ENCODE results near the gene MALSU1. TPM values are rescaled to one million over a fixed set of nuclear protein-coding genes. Genes with fewer than 3 reads are reported as not detected.

Gene MALSU1
- polyA plus RNA-seq, 1 experiment: 26.5 TPM

DNA sequence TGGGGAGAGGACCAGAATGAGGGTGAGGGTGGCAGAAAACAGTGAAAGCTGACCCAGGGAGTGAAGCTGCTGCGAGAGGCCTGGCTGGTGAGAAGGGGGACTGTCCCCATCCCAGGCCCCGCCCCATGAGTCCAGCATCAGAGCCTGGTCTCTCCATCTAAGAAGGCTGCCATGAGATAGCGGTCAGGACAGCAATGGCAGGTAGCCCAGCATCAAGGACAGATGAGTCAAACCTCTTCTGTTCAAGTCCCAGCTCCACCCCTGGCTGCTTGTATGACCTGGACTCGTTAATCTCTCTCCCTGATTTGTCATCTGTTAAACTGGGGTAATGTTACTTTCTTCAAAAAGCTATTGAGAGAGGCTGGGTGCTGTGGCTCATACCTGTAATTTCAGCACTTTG lies 30.4 kb upstream of the MALSU1 start:
- CTCF ChIA-PET: interaction anchor here (0.8 to 2.0 kb wide), 6 partner anchors 8 to 194 kb away, joined by 3 to 6 read pairs (median 4); no protein-coding TSS in a partner anchor
- POLR2A ChIA-PET: no interaction called here
- TF ChIP-seq, protein P1, sequence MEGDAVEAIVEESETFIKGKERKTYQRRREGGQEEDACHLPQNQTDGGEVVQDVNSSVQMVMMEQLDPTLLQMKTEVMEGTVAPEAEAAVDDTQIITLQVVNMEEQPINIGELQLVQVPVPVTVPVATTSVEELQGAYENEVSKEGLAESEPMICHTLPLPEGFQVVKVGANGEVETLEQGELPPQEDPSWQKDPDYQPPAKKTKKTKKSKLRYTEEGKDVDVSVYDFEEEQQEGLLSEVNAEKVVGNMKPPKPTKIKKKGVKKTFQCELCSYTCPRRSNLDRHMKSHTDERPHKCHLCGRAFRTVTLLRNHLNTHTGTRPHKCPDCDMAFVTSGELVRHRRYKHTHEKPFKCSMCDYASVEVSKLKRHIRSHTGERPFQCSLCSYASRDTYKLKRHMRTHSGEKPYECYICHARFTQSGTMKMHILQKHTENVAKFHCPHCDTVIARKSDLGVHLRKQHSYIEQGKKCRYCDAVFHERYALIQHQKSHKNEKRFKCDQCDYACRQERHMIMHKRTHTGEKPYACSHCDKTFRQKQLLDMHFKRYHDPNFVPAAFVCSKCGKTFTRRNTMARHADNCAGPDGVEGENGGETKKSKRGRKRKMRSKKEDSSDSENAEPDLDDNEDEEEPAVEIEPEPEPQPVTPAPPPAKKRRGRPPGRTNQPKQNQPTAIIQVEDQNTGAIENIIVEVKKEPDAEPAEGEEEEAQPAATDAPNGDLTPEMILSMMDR (IDR thresholded peaks at IDR 0.05; ENCODE audit: insufficient read depth, low read depth, low read length): no peak
- no peaks in the 10 kb centered on the region; the same call in 1 of the 2 replicates for H3K36me3 ChIP-seq (ENCODE audit: control insufficient read depth, insufficient read depth, low read length)
- H3K4me3 ChIP-seq (ENCODE audit: low read depth, low read length): no peak overlapping the region
- H3K27me3 ChIP-seq (ENCODE audit: control insufficient read depth, insufficient read depth, low read length): no peaks in the 10 kb centered on the region
- no peak for DNase-seq (ENCODE audit: low read depth)

DNA sequence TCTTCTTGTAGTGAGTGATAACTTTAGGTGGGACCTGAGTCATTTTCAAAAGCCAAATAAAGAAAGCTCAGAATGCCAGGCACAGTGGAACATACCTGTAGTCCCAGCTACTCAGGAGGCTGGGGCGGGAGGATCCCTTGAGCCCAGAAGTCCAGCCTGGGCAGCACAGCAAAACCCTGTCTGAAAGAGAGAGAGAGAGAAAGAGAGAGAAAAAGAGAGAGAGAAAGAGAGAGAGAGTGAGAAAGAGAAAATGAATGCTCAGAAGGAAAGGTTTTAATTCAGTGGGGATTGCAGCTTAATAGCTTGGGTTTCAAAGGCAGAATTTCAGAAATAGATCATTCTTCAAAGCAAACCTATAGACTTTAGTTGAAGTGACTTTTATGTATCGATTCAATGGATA lies 26.9 kb upstream of the MALSU1 start:
- no peak for DNase-seq (ENCODE audit: low read depth)
- POLR2A ChIA-PET: no interaction called here
- H3K4me3 ChIP-seq (ENCODE audit: low read depth, low read length): no peak overlapping the region
- TF ChIP-seq, protein P1 (IDR thresholded peaks at IDR 0.05; ENCODE audit: insufficient read depth, low read depth, low read length): no peak
- CTCF ChIA-PET: interaction anchor here (0.6 to 5.3 kb wide), 18 partner anchors 9 to 633 kb away, joined by 3 to 39 read pairs (median 6); no protein-coding TSS in a partner anchor
- no peaks in the 10 kb centered on the region; the same call in 1 of the 2 replicates for H3K36me3 ChIP-seq (ENCODE audit: control insufficient read depth, insufficient read depth, low read length)
- H3K27me3 ChIP-seq (ENCODE audit: control insufficient read depth, insufficient read depth, low read length): no peaks in the 10 kb centered on the region

- Histone ChIP-seq H3K27me3 (ENCODE audit: control insufficient read depth, insufficient read depth, low read length) (no peaks in the 10 kb centered on the region), H3K4me3 (ENCODE audit: low read depth, low read length) (no peak overlapping the region), H3K36me3 (ENCODE audit: control insufficient read depth, insufficient read depth, low read length) (no peaks in the 10 kb centered on the region; the same call in 1 of the 2 replicates)
- CTCF ChIA-PET: interaction anchor here (0.6 to 5.3 kb wide), 30 partner anchors 9 to 436 kb away, joined by 3 to 39 read pairs (median 4); partner anchors contain the start of gene NUP42
- TF ChIP-seq, protein P1 (IDR thresholded peaks at IDR 0.05; ENCODE audit: insufficient read depth, low read depth, low read length): peak; percentile 91
- DNase-seq (ENCODE audit: low read depth): no peak
- POLR2A ChIA-PET: interaction anchor here (0.5 kb wide), 1 partner anchor 23 kb away, joined by 6 read pairs; no protein-coding TSS in a partner anchor
These were observed 26.0 kb upstream of the MALSU1 start for GRCh38 chr7:23273141-23273599.

- H3K27me3 ChIP-seq (ENCODE audit: control insufficient read depth, insufficient read depth, low read length): no peaks in the 10 kb centered on the region
- H3K4me3 ChIP-seq (ENCODE audit: low read depth, low read length): no peak overlapping the region
- DNase-seq (ENCODE audit: low read depth): no peak
- TF ChIP-seq, protein P1 (IDR thresholded peaks at IDR 0.05; ENCODE audit: insufficient read depth, low read depth, low read length): no peak
- ChIA-PET POLR2A (no interaction called here), CTCF (interaction anchor here (1.1 to 1.7 kb wide), 9 partner anchors 10 to 264 kb away, joined by 3 to 12 read pairs (median 4); no protein-coding TSS in a partner anchor)
- no peaks in the 10 kb centered on the region for H3K36me3 ChIP-seq (ENCODE audit: control insufficient read depth, insufficient read depth, low read length)
These were observed 23.2 kb upstream of the MALSU1 start for GRCh38 chr7:23275912-23276311.

DNA sequence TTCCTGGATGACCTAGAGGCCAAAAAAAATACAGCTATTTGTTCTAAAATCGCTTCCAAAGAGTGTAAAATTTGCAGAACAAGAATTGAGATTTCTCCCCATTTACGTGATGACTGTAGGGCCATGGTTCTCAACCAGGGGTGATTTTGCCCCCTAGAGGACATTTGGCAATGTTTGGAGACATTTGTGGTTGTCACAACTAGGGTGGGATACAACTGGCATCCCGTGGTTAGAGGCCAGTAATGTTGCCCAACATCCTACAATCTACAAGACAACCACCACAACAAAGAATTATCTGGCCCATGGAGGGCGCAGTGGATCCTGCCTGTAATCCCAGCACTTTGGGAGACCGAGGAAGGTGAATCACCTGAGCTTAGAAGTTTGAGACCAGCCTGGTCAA lies 22.8 kb upstream of the MALSU1 start:
- Histone ChIP-seq H3K27me3 (ENCODE audit: control insufficient read depth, insufficient read depth, low read length) (no peaks in the 10 kb centered on the region), H3K4me3 (ENCODE audit: low read depth, low read length) (no peak overlapping the region), H3K36me3 (ENCODE audit: control insufficient read depth, insufficient read depth, low read length) (no peaks in the 10 kb centered on the region)
- CTCF ChIA-PET: interaction anchor here (0.7 to 1.7 kb wide), 14 partner anchors 8 to 436 kb away, joined by 3 to 12 read pairs (median 4); no protein-coding TSS in a partner anchor
- TF ChIP-seq, protein P1 (IDR thresholded peaks at IDR 0.05; ENCODE audit: insufficient read depth, low read depth, low read length): 0 out of 2 replicates have a peak, but pooled peaks have one; percentile 18
- no peak for DNase-seq (ENCODE audit: low read depth)
- POLR2A ChIA-PET: no interaction called here
